Loucy (cell line): ENCODE measurements around the gene COL5A1.

ENCODE experiments used
- EZH2phosphoT487 ChIP-seq: fragments of 200-600 bp; IDR thresholded peaks from 2 replicates; pipeline ENCODE4 v1.6.1; 2018; ENCODE audit warnings: antibody characterized with exemption, mild to moderate bottlenecking, moderate library complexity, borderline replicate concordance
- TF ChIP-seq, protein P1 (sequence below): fragments of 200-600 bp; sonication (generic); conservative IDR thresholded peaks from 2 replicates; pipeline ENCODE4 v1.5.1; 2014; ENCODE audit warnings: mild to moderate bottlenecking, antibody characterized with exemption, low read length

GRCh38 chr9:134879664-134880483 is 238.3 kb downstream of the COL5A1 start:
- no peak for TF ChIP-seq EZH2phosphoT487
- TF ChIP-seq, protein P1, sequence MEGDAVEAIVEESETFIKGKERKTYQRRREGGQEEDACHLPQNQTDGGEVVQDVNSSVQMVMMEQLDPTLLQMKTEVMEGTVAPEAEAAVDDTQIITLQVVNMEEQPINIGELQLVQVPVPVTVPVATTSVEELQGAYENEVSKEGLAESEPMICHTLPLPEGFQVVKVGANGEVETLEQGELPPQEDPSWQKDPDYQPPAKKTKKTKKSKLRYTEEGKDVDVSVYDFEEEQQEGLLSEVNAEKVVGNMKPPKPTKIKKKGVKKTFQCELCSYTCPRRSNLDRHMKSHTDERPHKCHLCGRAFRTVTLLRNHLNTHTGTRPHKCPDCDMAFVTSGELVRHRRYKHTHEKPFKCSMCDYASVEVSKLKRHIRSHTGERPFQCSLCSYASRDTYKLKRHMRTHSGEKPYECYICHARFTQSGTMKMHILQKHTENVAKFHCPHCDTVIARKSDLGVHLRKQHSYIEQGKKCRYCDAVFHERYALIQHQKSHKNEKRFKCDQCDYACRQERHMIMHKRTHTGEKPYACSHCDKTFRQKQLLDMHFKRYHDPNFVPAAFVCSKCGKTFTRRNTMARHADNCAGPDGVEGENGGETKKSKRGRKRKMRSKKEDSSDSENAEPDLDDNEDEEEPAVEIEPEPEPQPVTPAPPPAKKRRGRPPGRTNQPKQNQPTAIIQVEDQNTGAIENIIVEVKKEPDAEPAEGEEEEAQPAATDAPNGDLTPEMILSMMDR: no peak
